A549 (cell line): ENCODE results near the gene PLD2.

ENCODE experiments used
- CBX8 ChIP-seq: fragments of 200-600 bp; sonication (generic); IDR thresholded peaks from 2 replicates; pipeline ENCODE4 v1.6.1; 2016
- CEBPB ChIP-seq, 2 experiments: fragments of >200 bp in 1 of 2; sonication (Bioruptor Twin) in 1 of 2; formaldehyde crosslinking in 1 of 2; IDR thresholded peaks; 2 replicates each; pipeline ENCODE4 v1.6.1; 2012 to 2016
- EP300 ChIP-seq, 2 experiments: fragments of >200 bp; sonication (Bioruptor Twin); formaldehyde crosslinking; IDR thresholded peaks; 2 replicates in 1 of 2; 3 replicates in 1 of 2; pipeline ENCODE4 v1.6.1; 2016 to 2017
- HDAC2 ChIP-seq: fragments of 200-600 bp; sonication (generic); IDR thresholded peaks from 2 replicates; pipeline ENCODE4 v1.6.1; 2016
- HOXB5 ChIP-seq: fragments of 250-450 bp; sonication (Bioruptor Pico); IDR thresholded peaks from 2 replicates; pipeline ENCODE4 v1.5.0; 2020; ENCODE audit warnings: mild to moderate bottlenecking, moderate library complexity
- NFE2L2 ChIP-seq: fragments of 150-350 bp; conservative IDR thresholded peaks from 2 replicates; pipeline ENCODE4 v1.6.1; 2014; ENCODE audit warnings: low read length
- NPAS2 ChIP-seq: fragments of 250-450 bp; sonication (Bioruptor Pico); IDR thresholded peaks from 2 replicates; pipeline ENCODE4 v1.8.0; 2022; ENCODE audit warnings: mild to moderate bottlenecking, moderate library complexity, borderline replicate concordance
- PHF8 ChIP-seq: fragments of 200-600 bp; sonication (generic); IDR thresholded peaks from 2 replicates; pipeline ENCODE4 v1.6.1; 2016; ENCODE audit warnings: low read depth, mild to moderate bottlenecking, antibody characterized with exemption, moderate library complexity, borderline replicate concordance
- POLR2A ChIP-seq: IDR thresholded peaks from 2 replicates; pipeline ENCODE4 v1.6.1; 2012; ENCODE audit warnings: mild to moderate bottlenecking, low read length
- RCOR1 ChIP-seq: fragments of 150-350 bp; IDR thresholded peaks from 2 replicates; pipeline ENCODE4 v1.6.1; 2014; ENCODE audit warnings: antibody characterized with exemption, low read length, low read depth
- SREBF2 ChIP-seq: fragments of 450-650 bp; IDR thresholded peaks from 2 replicates; pipeline ENCODE4 v1.6.1; 2014; ENCODE audit warnings: mild to moderate bottlenecking, moderate library complexity
- TF ChIP-seq, protein P1 (sequence below): fragments of >200 bp; sonication (Bioruptor Twin); formaldehyde crosslinking; IDR thresholded peaks from 3 replicates; pipeline ENCODE4 v1.5.1; 2016
- TF ChIP-seq, protein P2 (sequence below): fragments of 450-650 bp; IDR thresholded peaks from 2 replicates; pipeline ENCODE4 v1.6.1; 2014; ENCODE audit warnings: antibody characterized with exemption
- TF ChIP-seq, protein P3 (sequence below): fragments of 200-600 bp; sonication (generic); IDR thresholded peaks from 2 replicates; pipeline ENCODE4 v1.6.1; 2016; ENCODE audit warnings: antibody characterized with exemption, mild to moderate bottlenecking, moderate library complexity

GRCh38 chr17:4812690-4813089, 5.7 kb downstream of the PLD2 start:
- TF ChIP-seq RCOR1 (no peak), CEBPB (IDR thresholded peaks at IDR 0.05) (no peak), PHF8 (no peak), POLR2A (no peak), EP300 (IDR thresholded peaks at IDR 0.05) (no peak), HOXB5 (CRISPR knock-in tag) (no peak), HDAC2 (no peak), NPAS2 (CRISPR knock-in tag) (no peak), CBX8 (no peak), SREBF2 (no peak), NFE2L2 (no peak)
- TF ChIP-seq, protein P1, sequence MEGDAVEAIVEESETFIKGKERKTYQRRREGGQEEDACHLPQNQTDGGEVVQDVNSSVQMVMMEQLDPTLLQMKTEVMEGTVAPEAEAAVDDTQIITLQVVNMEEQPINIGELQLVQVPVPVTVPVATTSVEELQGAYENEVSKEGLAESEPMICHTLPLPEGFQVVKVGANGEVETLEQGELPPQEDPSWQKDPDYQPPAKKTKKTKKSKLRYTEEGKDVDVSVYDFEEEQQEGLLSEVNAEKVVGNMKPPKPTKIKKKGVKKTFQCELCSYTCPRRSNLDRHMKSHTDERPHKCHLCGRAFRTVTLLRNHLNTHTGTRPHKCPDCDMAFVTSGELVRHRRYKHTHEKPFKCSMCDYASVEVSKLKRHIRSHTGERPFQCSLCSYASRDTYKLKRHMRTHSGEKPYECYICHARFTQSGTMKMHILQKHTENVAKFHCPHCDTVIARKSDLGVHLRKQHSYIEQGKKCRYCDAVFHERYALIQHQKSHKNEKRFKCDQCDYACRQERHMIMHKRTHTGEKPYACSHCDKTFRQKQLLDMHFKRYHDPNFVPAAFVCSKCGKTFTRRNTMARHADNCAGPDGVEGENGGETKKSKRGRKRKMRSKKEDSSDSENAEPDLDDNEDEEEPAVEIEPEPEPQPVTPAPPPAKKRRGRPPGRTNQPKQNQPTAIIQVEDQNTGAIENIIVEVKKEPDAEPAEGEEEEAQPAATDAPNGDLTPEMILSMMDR = no peak
- TF ChIP-seq, protein P2, sequence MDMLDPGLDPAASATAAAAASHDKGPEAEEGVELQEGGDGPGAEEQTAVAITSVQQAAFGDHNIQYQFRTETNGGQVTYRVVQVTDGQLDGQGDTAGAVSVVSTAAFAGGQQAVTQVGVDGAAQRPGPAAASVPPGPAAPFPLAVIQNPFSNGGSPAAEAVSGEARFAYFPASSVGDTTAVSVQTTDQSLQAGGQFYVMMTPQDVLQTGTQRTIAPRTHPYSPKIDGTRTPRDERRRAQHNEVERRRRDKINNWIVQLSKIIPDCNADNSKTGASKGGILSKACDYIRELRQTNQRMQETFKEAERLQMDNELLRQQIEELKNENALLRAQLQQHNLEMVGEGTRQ = no peak
- TF ChIP-seq, protein P3, sequence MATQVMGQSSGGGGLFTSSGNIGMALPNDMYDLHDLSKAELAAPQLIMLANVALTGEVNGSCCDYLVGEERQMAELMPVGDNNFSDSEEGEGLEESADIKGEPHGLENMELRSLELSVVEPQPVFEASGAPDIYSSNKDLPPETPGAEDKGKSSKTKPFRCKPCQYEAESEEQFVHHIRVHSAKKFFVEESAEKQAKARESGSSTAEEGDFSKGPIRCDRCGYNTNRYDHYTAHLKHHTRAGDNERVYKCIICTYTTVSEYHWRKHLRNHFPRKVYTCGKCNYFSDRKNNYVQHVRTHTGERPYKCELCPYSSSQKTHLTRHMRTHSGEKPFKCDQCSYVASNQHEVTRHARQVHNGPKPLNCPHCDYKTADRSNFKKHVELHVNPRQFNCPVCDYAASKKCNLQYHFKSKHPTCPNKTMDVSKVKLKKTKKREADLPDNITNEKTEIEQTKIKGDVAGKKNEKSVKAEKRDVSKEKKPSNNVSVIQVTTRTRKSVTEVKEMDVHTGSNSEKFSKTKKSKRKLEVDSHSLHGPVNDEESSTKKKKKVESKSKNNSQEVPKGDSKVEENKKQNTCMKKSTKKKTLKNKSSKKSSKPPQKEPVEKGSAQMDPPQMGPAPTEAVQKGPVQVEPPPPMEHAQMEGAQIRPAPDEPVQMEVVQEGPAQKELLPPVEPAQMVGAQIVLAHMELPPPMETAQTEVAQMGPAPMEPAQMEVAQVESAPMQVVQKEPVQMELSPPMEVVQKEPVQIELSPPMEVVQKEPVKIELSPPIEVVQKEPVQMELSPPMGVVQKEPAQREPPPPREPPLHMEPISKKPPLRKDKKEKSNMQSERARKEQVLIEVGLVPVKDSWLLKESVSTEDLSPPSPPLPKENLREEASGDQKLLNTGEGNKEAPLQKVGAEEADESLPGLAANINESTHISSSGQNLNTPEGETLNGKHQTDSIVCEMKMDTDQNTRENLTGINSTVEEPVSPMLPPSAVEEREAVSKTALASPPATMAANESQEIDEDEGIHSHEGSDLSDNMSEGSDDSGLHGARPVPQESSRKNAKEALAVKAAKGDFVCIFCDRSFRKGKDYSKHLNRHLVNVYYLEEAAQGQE = no peak
